Activated T-cell treated with anti-CD3 and anti-CD28 coated beads, Interleukin-2, amount 50 U/mL, for 4 hours (primary cell): Measurements from ENCODE around the gene NQO2. TPM values are rescaled to one million over a fixed set of nuclear protein-coding genes. Genes with fewer than 3 reads are reported as not detected.
"Not testable (repeated sequence)": the region's sequence is repeated elsewhere in the genome, so short reads cannot be mapped to it uniquely, and the experiment has no call there.

Source experiments
- ATAC-seq, 2 donors: fragments of 200-7000 bp; cut with Tn5 transposase; one replicate each; pipeline ENCODE4 v1.10.0; 2021
- DNase-seq: peaks from one replicate; pipeline ENCODE4 v3.0.0-alpha.2; 2020
- H3K27me3 Mint-ChIP-seq: one replicate; pipeline ENCODE4 v1.8.0; 2021; ENCODE audit warnings: low read depth, mixed read lengths
- H3K36me3 Mint-ChIP-seq: one replicate; pipeline ENCODE4 v1.8.0; 2022; ENCODE audit warnings: mixed read lengths; ENCODE audit not compliant: insufficient read depth
- H3K4me1 Mint-ChIP-seq: one replicate; pipeline ENCODE4 v1.8.0; 2021; ENCODE audit warnings: low read depth, mixed read lengths
- H3K4me3 Mint-ChIP-seq: one replicate; pipeline ENCODE4 v1.8.0; 2021; ENCODE audit warnings: mild to moderate bottlenecking, moderate library complexity, mixed read lengths
- H3K9me3 Mint-ChIP-seq: one replicate; pipeline ENCODE4 v1.8.0; 2021; ENCODE audit warnings: mixed read lengths
- total RNA-seq, 3 donors: library from RNA; stranded (reverse); gene quantifications; one replicate each; pipeline ENCODE4 v1.2.1, GENCODE V29; 2021

NQO2 gene
- total RNA-seq, 3 donors from 2014 or later: 35.5 to 41.8 (median 38.4) TPM

GRCh38 chr6:2962636-2963035 is 37.1 kb upstream of the NQO2 start:
- no peak overlapping the region for H3K4me3 Mint-ChIP-seq

GRCh38 chr6:2963756-2964155 is 35.9 kb upstream of the NQO2 start:
- Mint-ChIP-seq H3K4me3 (no peak overlapping the region), H3K4me1 (peaks cover 22% of the 10 kb centered on the region), H3K36me3 (peaks cover 2% of the 10 kb centered on the region), H3K9me3 (no peaks in the 10 kb centered on the region), H3K27me3 (no peaks in the 10 kb centered on the region)
- ATAC-seq (no peak), DNase-seq (no peak)

More at GRCh38 chr6:2962636-2963035, 37.1 kb upstream of the NQO2 start:
- no peaks in the 10 kb centered on the region for H3K27me3 Mint-ChIP-seq
- DNase-seq (no peak), ATAC-seq (no peak)
- H3K9me3 Mint-ChIP-seq: no peaks in the 10 kb centered on the region
- H3K36me3 Mint-ChIP-seq: no peaks in the 10 kb centered on the region
- H3K4me1 Mint-ChIP-seq: peaks cover 18% of the 10 kb centered on the region

GRCh38 chr6:2964793-2965505 is 34.7 kb upstream of the NQO2 start:
- ATAC-seq (no peak), DNase-seq (no peak)
- Mint-ChIP-seq H3K27me3 (no peaks in the 10 kb centered on the region), H3K4me1 (peaks cover 22% of the 10 kb centered on the region), H3K36me3 (peaks cover 2% of the 10 kb centered on the region), H3K9me3 (no peaks in the 10 kb centered on the region), H3K4me3 (no peak overlapping the region)

- peaks cover 29% of the 10 kb centered on the region for H3K4me1 Mint-ChIP-seq
- DNase-seq: no peak
- H3K36me3 Mint-ChIP-seq: peaks cover 2% of the 10 kb centered on the region
- H3K27me3 Mint-ChIP-seq: no peaks in the 10 kb centered on the region
- no peak overlapping the region for H3K4me3 Mint-ChIP-seq
- ATAC-seq: no peak
- H3K9me3 Mint-ChIP-seq: no peaks in the 10 kb centered on the region
Observed at GRCh38 chr6:2966347-2966746, 33.3 kb upstream of the NQO2 start.

GRCh38 chr6:2967936-2968335 is 31.8 kb upstream of the NQO2 start:
- DNase-seq: no peak
- H3K4me3 Mint-ChIP-seq: no peak overlapping the region
- no peak for ATAC-seq
- no peaks in the 10 kb centered on the region for H3K9me3 Mint-ChIP-seq
- peaks cover 35% of the 10 kb centered on the region for H3K4me1 Mint-ChIP-seq
- H3K36me3 Mint-ChIP-seq: peaks cover 2% of the 10 kb centered on the region
- H3K27me3 Mint-ChIP-seq: peaks cover 9% of the 10 kb centered on the region

- H3K27me3 Mint-ChIP-seq: peaks cover 9% of the 10 kb centered on the region
- ATAC-seq (no peak), DNase-seq (no peak)
- no peaks in the 10 kb centered on the region for H3K9me3 Mint-ChIP-seq
- H3K36me3 Mint-ChIP-seq: peaks cover 2% of the 10 kb centered on the region
- H3K4me1 Mint-ChIP-seq: peaks cover 37% of the 10 kb centered on the region
- no peak overlapping the region for H3K4me3 Mint-ChIP-seq
Observed at GRCh38 chr6:2968600-2969135, 31.0 kb upstream of the NQO2 start.

GRCh38 chr6:2969549-2969948 is 30.1 kb upstream of the NQO2 start:
- H3K9me3 Mint-ChIP-seq: no peaks in the 10 kb centered on the region
- no peak for ATAC-seq
- peaks cover 2% of the 10 kb centered on the region for H3K36me3 Mint-ChIP-seq
- H3K4me3 Mint-ChIP-seq: peak overlapping the region; percentile 35
- no peak for DNase-seq
- peaks cover 37% of the 10 kb centered on the region for H3K4me1 Mint-ChIP-seq
- peaks cover 9% of the 10 kb centered on the region for H3K27me3 Mint-ChIP-seq

GRCh38 chr6:2970034-2970685 is 29.5 kb upstream of the NQO2 start:
- Mint-ChIP-seq H3K4me3 (peak overlapping the region; percentile 85), H3K4me1 (peaks cover 37% of the 10 kb centered on the region), H3K27me3 (peaks cover 9% of the 10 kb centered on the region), H3K9me3 (no peaks in the 10 kb centered on the region), H3K36me3 (peaks cover 2% of the 10 kb centered on the region)
- DNase-seq (no peak), ATAC-seq (no peak)

GRCh38 chr6:2970753-2971419 is 28.8 kb upstream of the NQO2 start:
- H3K36me3 Mint-ChIP-seq: peaks cover 2% of the 10 kb centered on the region
- peaks cover 37% of the 10 kb centered on the region for H3K4me1 Mint-ChIP-seq
- H3K4me3 Mint-ChIP-seq: peak overlapping the region; percentile 85
- peak; percentile 32 for DNase-seq
- peaks cover 9% of the 10 kb centered on the region for H3K27me3 Mint-ChIP-seq
- ATAC-seq: peak; percentile 74 to 79
- no peaks in the 10 kb centered on the region for H3K9me3 Mint-ChIP-seq

- peaks cover 2% of the 10 kb centered on the region for H3K36me3 Mint-ChIP-seq
- DNase-seq (no peak), ATAC-seq (peak; percentile 69 to 74)
- no peaks in the 10 kb centered on the region for H3K9me3 Mint-ChIP-seq
- peak within 1 kb of the TSS; percentile 85 for H3K4me3 Mint-ChIP-seq
- H3K27me3 Mint-ChIP-seq: peaks cover 9% of the 10 kb centered on the region
- H3K4me1 Mint-ChIP-seq: peaks cover 36% of the 10 kb centered on the region
Observed at GRCh38 chr6:2971420-2972218, 28.1 kb upstream of the NQO2 start, which contains the start of gene SERPINB6. TSS of gene SERPINB6 (minus strand) at chr6:2971567. CDS start at chr6:2959332, 12,235 bp downstream.

GRCh38 chr6:2972219-2972487 is 27.5 kb upstream of the NQO2 start:
- not testable (repeated sequence) for DNase-seq, H3K36me3 Mint-ChIP-seq, ATAC-seq, H3K9me3 Mint-ChIP-seq
- Mint-ChIP-seq H3K4me1 (peaks cover 36% of the 10 kb centered on the region), H3K27me3 (peaks cover 12% of the 10 kb centered on the region), H3K4me3 (peak overlapping the region; percentile 81)

GRCh38 chr6:2972685-2973084 is 27.0 kb upstream of the NQO2 start:
- not testable (repeated sequence) for ATAC-seq, H3K36me3 Mint-ChIP-seq, DNase-seq, H3K9me3 Mint-ChIP-seq
- Mint-ChIP-seq H3K4me3 (peak overlapping the region; percentile 81), H3K4me1 (peaks cover 34% of the 10 kb centered on the region), H3K27me3 (peaks cover 14% of the 10 kb centered on the region)

GRCh38 chr6:2973180-2973579 is 26.5 kb upstream of the NQO2 start:
- DNase-seq, H3K4me3 Mint-ChIP-seq, H3K9me3 Mint-ChIP-seq, H3K36me3 Mint-ChIP-seq, ATAC-seq: not testable (repeated sequence)
- peaks cover 14% of the 10 kb centered on the region for H3K27me3 Mint-ChIP-seq
- peaks cover 29% of the 10 kb centered on the region for H3K4me1 Mint-ChIP-seq

- Mint-ChIP-seq H3K4me3 (no peak overlapping the region), H3K27me3 (peaks cover 14% of the 10 kb centered on the region), H3K36me3 (no peaks in the 10 kb centered on the region), H3K4me1 (peaks cover 29% of the 10 kb centered on the region), H3K9me3 (no peaks in the 10 kb centered on the region)
- no peak for DNase-seq
- ATAC-seq: no peak
Observed at GRCh38 chr6:2973676-2974075, 26.0 kb upstream of the NQO2 start.
